ENCODE results near the gene SLC22A7.
"Not testable (repeated sequence)": the region's sequence is repeated elsewhere in the genome, so short reads cannot be mapped to it uniquely, and the experiment has no call there.

SLC22A7 gene

GRCh38 chr6:43303751-43304331, 5.8 kb downstream of the SLC22A7 start:
- DNase-seq, result no peak

- DNase-seq, result no peak
Observed at GRCh38 chr6:43304361-43304760, 6.3 kb downstream of the SLC22A7 start.

- DNase-seq, result no peak
Observed at GRCh38 chr6:43304882-43305281, 6.8 kb downstream of the SLC22A7 start.

- no peak for DNase-seq
Observed at GRCh38 chr6:43306086-43306485, 8.0 kb downstream of the SLC22A7 start.

- DNase-seq, result no peak
Observed at GRCh38 chr6:43307451-43308100, 9.5 kb downstream of the SLC22A7 start.

GRCh38 chr6:43308101-43308989, 10.3 kb downstream of the SLC22A7 start, which contains the start of gene CRIP3:
Gene CRIP3, minus strand, starts transcription at chr6:43308826. Its CDS starts 34 bp downstream, at chr6:43308792.
- no peak for DNase-seq

- no peak for DNase-seq
Observed at GRCh38 chr6:43308990-43309477, 11.0 kb downstream of the SLC22A7 start.

GRCh38 chr6:43310134-43310533, 12.1 kb downstream of the SLC22A7 start:
- DNase-seq, result no peak

- DNase-seq, result no peak
Observed at GRCh38 chr6:43310624-43311023, 12.6 kb downstream of the SLC22A7 start.

GRCh38 chr6:43311666-43312065, 13.6 kb downstream of the SLC22A7 start:
- DNase-seq, result no peak

- DNase-seq, result no peak
Observed at GRCh38 chr6:43313813-43314212, 15.8 kb downstream of the SLC22A7 start.

- no peak for DNase-seq
Observed at GRCh38 chr6:43318011-43318410, 20.0 kb downstream of the SLC22A7 start.

GRCh38 chr6:43325876-43326275, 27.8 kb downstream of the SLC22A7 start:
- no peak for DNase-seq

GRCh38 chr6:43328528-43328927, 30.5 kb downstream of the SLC22A7 start:
- DNase-seq, result no peak

GRCh38 chr6:43331470-43331869, 33.4 kb downstream of the SLC22A7 start:
- DNase-seq, result no peak

- no peak for DNase-seq
Observed at GRCh38 chr6:43331891-43332290, 33.8 kb downstream of the SLC22A7 start.

- DNase-seq, result no peak
Observed at GRCh38 chr6:43334466-43335095, 36.5 kb downstream of the SLC22A7 start.

GRCh38 chr6:43335469-43335868, 37.4 kb downstream of the SLC22A7 start:
- no peak for DNase-seq

- no peak for DNase-seq
Observed at GRCh38 chr6:43336382-43336781, 38.3 kb downstream of the SLC22A7 start.

- no peak for DNase-seq
Observed at GRCh38 chr6:43338243-43338642, 40.2 kb downstream of the SLC22A7 start.

GRCh38 chr6:43339168-43339567, 41.1 kb downstream of the SLC22A7 start:
- DNase-seq, result no peak

- not testable (repeated sequence) for DNase-seq
Observed at GRCh38 chr6:43346243-43346642, 48.2 kb downstream of the SLC22A7 start.

- DNase-seq, result no peak
Observed at GRCh38 chr6:43347021-43347420, 49.0 kb downstream of the SLC22A7 start.
